Lung (tissue), 12 donors: ENCODE data around the gene RALGPS1. TPM values are rescaled to one million over a fixed set of nuclear protein-coding genes. Genes with fewer than 3 reads are reported as not detected.

Experiments used
- ATAC-seq: fragments of 200-7000 bp; cut with Tn5 transposase; one replicate; pipeline ENCODE4 v1.9.1; 2020; ENCODE audit warnings: moderate number of reproducible peaks; ENCODE audit not compliant: insufficient read depth, low FRiP score
- DNase-seq, 3 donors: peaks; one replicate each; pipeline ENCODE4 v3.0.0-alpha.2; 2013 to 2017
- H3K27ac ChIP-seq, 2 donors: one replicate each; pipeline ENCODE4 v1.5.1; 2013; ENCODE audit warnings: mild to moderate bottlenecking in 2 of 2, moderate library complexity in 2 of 2, control low read depth in 1 of 2, inconsistent platforms in 1 of 2, low read depth in 1 of 2, low read length in 1 of 2
- H3K27me3 ChIP-seq, 3 donors: one replicate each; pipeline ENCODE4 v1.5.1; 2013; ENCODE audit warnings: low read length in 2 of 3; ENCODE audit not compliant: control insufficient read depth in 3 of 3, insufficient read depth in 3 of 3
- H3K36me3 ChIP-seq, 4 donors: one replicate each; pipeline ENCODE4 v1.5.1; 2013; ENCODE audit warnings: low read length in 4 of 4, mild to moderate bottlenecking in 1 of 4, moderate library complexity in 1 of 4; ENCODE audit not compliant: control insufficient read depth in 4 of 4, insufficient read depth in 4 of 4
- H3K4me1 ChIP-seq, 5 donors: one replicate each; pipeline ENCODE4 v1.5.1; 2013; ENCODE audit warnings: low read length in 5 of 5, mild to moderate bottlenecking in 2 of 5, moderate library complexity in 1 of 5; ENCODE audit not compliant: control insufficient read depth in 5 of 5, insufficient read depth in 5 of 5
- H3K4me3 ChIP-seq: one replicate; pipeline ENCODE4 v1.5.1; 2013; ENCODE audit warnings: mild to moderate bottlenecking, control low read depth, moderate library complexity
- H3K9ac ChIP-seq, 2 donors: one replicate each; pipeline ENCODE4 v1.5.1; 2013; ENCODE audit warnings: low read length in 2 of 2, control low read depth in 1 of 2; ENCODE audit not compliant: insufficient read depth in 1 of 2
- H3K9me3 ChIP-seq, 4 donors: one replicate each; pipeline ENCODE4 v1.5.1; 2013; ENCODE audit warnings: low read length in 3 of 4, mild to moderate bottlenecking in 1 of 4, moderate library complexity in 1 of 4; ENCODE audit not compliant: control insufficient read depth in 4 of 4, insufficient read depth in 3 of 4
- CTCF ChIP-seq: IDR thresholded peaks from 2 replicates; pipeline ENCODE4 v1.5.1; 2012; ENCODE audit warnings: mild to moderate bottlenecking; ENCODE audit errors: control extremely low read depth, extremely low read depth
- WGBS, 2 donors: extraction: QIAGEN DNeasy Blood & Tissue Kit; methylation state at CpG; one replicate each; pipeline ENCODE4 v1.1.7; 2013; 5-methylcytosine and 5-hydroxymethylcytosine counted together
- polyA plus RNA-seq, 2 donors: library from polyadenylated mRNA; stranded (reverse); fragments of 200-250 nt; gene quantifications; one replicate each; pipeline ENCODE4 v1.2.1, GENCODE V29; 2013
- total RNA-seq, 2 donors: library from RNA; depleted of rRNA in 1 of 2; stranded (reverse); fragments of >200 nt in 1 of 2; gene quantifications; one replicate each; pipeline ENCODE4 v1.2.1, GENCODE V29; 2014 to 2021
- donor health status: control.
- donor health status: control.
- donor health status: Bipolar disorder and iron deficiency.
- donor health status: healthy.
- donor health status: DM: yes; HTN: yes; CAD: no.

RALGPS1 gene
- total and polyA plus RNA-seq, 4 donors, result 3.5 to 30.3 (median 11.9) TPM

GRCh38 chr9:127033061-127033460, 118.5 kb downstream of the RALGPS1 start:
- no peak overlapping the region for H3K4me3 ChIP-seq
- H3K9me3 ChIP-seq, result no peaks in the 10 kb centered on the region
- TF ChIP-seq CTCF, result no peak
- no peak overlapping the region for H3K27ac ChIP-seq
- H3K36me3 ChIP-seq, result no peaks in the 10 kb centered on the region
- ATAC-seq (no peak), DNase-seq (no peak)
- H3K4me1 ChIP-seq, result peaks cover 0 to 23% (median 5%) of the 10 kb centered on the region in 5 donors
- 95 to 97% methylated on average over 3 of the region's 3 CpGs for WGBS, 2 donors
- no peaks in the 10 kb centered on the region for H3K27me3 ChIP-seq
- H3K9ac ChIP-seq, result no peak overlapping the region

- Histone ChIP-seq H3K27me3 (no peaks in the 10 kb centered on the region), H3K27ac (no peak overlapping the region), H3K4me3 (no peak overlapping the region), H3K36me3 (no peaks in the 10 kb centered on the region), H3K9me3 (no peaks in the 10 kb centered on the region), H3K4me1 (peaks cover 0 to 23% (median 5%) of the 10 kb centered on the region in 5 donors), H3K9ac (no peak overlapping the region)
- no peak for TF ChIP-seq CTCF
- DNase-seq (peak in 1 of 3 donors; percentile 30), ATAC-seq (no peak)
Observed at GRCh38 chr9:127033789-127034188, 119.2 kb downstream of the RALGPS1 start.

- Histone ChIP-seq H3K4me1 (peaks cover 0 to 23% (median 5%) of the 10 kb centered on the region in 5 donors), H3K27ac (peak overlapping the region in 1 of 2 donors; percentile 60), H3K4me3 (no peak overlapping the region), H3K9me3 (no peaks in the 10 kb centered on the region), H3K9ac (no peak overlapping the region), H3K27me3 (no peaks in the 10 kb centered on the region), H3K36me3 (no peaks in the 10 kb centered on the region)
- 92 to 96% methylated on average over 1 of the region's 1 CpG for WGBS, 2 donors
- ATAC-seq (no peak), DNase-seq (no peak)
- TF ChIP-seq CTCF, result no peak
Observed at GRCh38 chr9:127034691-127035090, 120.1 kb downstream of the RALGPS1 start.

GRCh38 chr9:127035423-127035822, 120.8 kb downstream of the RALGPS1 start:
- H3K4me1 ChIP-seq, result peaks cover 0 to 23% (median 5%) of the 10 kb centered on the region in 5 donors
- no peak for TF ChIP-seq CTCF
- 85 to 92% methylated on average over 4 of the region's 4 CpGs for WGBS, 2 donors
- DNase-seq (peak in 1 of 3 donors; percentile 50), ATAC-seq (peak; percentile 41)
- no peak overlapping the region for H3K27ac ChIP-seq
- H3K9ac ChIP-seq, result no peak overlapping the region
- no peaks in the 10 kb centered on the region for H3K9me3 ChIP-seq
- H3K4me3 ChIP-seq, result no peak overlapping the region
- no peaks in the 10 kb centered on the region for H3K27me3 ChIP-seq
- H3K36me3 ChIP-seq, result no peaks in the 10 kb centered on the region
